ENCODE measurements around the gene HBA1.
"Not testable (repeated sequence)": the region's sequence is repeated elsewhere in the genome, so short reads cannot be mapped to it uniquely, and the experiment has no call there.

Gene HBA1

DNA sequence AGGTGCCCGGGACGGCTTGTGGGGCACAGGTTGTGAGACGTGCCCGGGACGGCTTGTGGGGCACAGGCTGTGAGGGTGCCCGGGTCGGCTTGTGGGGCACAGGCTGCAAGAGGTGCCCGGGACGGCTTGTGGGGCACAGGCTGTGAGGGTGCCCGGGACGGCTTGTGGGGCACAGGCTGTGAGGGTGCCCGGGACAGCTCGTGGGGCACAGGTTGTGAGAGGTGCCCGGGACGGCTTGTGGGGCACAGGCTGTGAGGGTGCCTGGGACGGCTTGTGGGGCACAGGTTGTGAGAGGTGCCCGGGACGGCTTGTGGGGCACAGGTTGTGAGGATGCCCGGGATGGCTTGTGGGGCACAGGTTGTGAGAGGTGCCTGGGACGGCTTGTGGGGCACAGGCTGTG is 16.2 kb upstream of the HBA1 start:
- not testable (repeated sequence) for DNase-seq (ENCODE audit: low read depth)

DNA sequence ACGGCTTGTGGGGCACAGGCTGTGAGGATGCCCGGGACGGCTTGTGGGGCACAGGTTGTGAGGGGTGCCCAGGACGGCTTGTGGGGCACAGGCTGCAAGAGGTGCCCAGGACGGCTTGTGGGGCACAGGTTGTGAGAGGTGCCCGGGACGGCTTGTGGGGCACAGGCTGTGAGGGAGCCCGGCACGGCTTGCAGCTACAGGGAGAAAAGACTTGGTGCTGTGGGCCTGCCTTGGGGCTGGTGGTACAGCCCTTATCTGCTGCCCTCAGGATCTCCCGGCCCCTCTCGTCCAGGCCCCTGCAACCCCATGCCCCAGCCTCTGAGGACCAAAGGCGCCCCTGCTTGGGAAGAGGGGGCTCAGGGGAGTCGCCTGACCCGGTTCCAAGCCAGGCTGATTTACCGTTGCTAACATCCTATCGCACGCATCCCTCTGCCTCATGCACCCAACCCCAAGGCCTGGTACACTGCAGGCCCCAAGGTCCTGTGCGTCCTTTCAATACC is 15.7 kb upstream of the HBA1 start:
- DNase-seq (ENCODE audit: low read depth) = no peak

DNA sequence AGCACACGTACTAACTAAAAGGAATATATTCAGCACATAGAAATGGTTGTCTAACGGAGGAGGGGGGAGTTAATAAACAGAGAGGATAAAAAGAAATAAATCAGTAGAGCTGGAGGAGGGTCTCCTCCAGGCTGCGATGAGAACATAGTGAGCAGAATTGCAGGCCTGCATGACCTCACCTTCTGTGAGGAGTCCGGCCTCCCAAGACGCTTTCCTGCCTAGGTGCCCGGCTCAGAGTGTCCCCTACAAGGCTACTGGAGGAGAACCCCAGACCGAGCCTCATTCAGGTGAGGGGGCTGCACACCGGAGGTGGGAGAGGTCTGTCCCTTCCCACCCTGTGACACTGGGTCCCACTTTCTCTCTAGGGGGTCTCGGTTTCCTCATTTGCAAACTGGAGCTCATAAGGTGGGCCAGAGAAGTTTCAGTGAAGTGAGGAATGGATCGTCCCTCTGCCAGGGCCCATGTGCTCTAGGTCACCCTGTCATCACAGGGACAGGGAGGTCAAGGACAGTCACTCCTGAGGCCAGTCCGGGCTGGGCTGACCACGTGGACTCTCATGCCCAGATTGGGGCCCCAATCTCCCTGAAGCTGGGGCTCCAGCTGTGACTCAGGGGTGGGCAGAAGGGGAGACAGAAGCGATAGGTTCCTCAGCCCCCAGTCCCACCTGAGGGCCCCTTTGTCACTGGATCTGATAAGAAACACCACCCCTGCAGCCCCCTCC is 14.0 kb upstream of the HBA1 start:
- DNase-seq (ENCODE audit: low read depth) = no peak

DNA sequence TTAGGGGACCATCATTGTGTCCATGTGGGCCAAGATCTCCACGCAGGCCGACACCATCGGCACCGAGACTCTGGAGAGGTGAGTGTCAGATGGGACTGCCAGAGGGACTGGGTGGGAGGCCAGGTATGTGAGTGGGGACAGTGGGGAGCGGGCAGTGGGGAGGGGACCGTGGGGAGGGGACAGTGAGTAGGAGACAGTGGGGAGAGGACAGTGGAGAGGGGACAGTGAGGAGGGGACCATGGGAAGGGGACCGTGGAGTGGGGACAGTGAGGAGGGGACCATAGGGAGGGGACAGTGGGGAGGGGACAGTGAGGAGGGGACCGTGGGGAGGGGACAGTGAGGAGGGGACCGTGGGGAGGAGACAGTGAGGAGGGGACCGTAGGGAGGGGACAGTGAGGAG is 13.3 kb upstream of the HBA1 start:
- DNase-seq (ENCODE audit: low read depth) = not testable (repeated sequence)

DNA sequence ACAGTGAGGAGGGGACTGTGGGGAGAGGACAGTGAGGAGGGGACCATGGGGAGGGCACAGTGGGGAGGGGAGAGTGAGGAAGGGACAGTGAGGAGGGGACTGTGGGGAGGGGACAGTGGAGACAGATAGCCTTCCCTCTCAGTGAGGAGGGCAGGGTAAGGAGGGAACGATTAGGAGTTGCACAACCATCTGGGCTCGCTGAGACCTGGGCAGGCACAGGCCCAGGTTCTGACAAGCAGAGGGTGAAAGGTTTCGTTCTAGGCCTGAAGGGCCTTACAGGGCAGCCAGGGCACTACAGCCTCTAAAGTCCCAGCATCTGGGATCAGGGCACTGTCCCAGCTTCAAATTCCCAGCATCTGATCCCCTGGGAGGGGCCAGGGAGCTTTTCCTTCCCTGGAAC is 12.8 kb upstream of the HBA1 start:
- not testable (repeated sequence) for DNase-seq (ENCODE audit: low read depth)

DNA sequence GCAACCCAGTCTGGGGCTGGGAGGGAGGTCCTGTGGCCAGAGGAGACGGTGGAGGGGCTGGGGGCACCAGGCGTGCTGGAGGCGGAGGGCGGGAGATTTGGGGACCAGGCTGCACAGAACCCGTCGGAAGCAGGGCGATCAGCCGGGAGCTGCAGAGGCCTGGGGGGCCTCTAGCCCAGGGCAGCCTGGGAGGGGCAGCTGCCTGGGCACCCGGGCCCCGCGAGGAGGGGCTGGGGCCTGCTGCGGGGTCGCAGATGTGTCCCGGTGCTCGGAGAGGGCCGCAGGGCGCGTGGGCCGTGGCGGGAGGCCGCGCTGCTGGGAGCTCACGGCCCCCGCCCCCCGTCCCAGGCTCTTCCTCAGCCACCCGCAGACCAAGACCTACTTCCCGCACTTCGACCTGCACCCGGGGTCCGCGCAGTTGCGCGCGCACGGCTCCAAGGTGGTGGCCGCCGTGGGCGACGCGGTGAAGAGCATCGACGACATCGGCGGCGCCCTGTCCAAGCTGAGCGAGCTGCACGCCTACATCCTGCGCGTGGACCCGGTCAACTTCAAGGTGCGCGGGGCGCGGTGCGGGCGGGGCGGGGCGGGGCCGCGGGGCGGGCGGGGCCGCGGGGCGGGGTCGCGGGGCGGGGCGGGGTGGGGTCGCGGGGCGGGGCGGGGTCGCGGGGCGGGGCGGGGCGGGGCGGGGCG is 12.2 kb upstream of the HBA1 start:
- not testable (repeated sequence) for DNase-seq (ENCODE audit: low read depth)

DNA sequence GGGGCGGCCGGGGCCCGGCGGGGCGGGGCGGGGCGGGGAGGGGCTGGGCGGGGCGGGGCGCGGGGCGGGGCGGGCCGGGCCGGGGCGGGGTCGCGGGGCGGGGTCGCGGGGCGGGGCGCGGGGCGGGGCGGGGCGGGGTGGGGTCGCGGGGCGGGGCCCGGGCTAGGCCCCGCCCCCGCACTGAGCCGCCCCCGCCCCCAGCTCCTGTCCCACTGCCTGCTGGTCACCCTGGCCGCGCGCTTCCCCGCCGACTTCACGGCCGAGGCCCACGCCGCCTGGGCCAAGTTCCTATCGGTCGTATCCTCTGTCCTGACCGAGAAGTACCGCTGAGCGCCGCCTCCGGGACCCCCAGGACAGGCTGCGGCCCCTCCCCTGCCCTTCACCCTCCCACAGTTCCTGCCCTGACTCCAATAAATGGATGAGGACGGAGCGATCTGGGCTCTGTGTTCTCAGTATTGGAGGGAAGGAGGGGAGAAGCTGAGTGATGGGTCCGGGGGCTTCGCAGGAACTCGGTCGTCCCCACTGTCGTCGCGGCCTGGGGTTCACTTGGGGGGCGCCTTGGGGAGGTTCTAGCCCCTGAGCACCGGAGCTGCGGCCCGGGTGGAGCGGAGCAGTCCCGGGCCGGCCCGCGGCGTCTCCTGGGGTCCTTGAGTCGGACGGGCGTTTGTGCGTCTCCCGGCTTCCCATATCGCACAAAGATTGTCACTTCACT is 11.5 kb upstream of the HBA1 start:
- DNase-seq (ENCODE audit: low read depth) = no peak

DNA sequence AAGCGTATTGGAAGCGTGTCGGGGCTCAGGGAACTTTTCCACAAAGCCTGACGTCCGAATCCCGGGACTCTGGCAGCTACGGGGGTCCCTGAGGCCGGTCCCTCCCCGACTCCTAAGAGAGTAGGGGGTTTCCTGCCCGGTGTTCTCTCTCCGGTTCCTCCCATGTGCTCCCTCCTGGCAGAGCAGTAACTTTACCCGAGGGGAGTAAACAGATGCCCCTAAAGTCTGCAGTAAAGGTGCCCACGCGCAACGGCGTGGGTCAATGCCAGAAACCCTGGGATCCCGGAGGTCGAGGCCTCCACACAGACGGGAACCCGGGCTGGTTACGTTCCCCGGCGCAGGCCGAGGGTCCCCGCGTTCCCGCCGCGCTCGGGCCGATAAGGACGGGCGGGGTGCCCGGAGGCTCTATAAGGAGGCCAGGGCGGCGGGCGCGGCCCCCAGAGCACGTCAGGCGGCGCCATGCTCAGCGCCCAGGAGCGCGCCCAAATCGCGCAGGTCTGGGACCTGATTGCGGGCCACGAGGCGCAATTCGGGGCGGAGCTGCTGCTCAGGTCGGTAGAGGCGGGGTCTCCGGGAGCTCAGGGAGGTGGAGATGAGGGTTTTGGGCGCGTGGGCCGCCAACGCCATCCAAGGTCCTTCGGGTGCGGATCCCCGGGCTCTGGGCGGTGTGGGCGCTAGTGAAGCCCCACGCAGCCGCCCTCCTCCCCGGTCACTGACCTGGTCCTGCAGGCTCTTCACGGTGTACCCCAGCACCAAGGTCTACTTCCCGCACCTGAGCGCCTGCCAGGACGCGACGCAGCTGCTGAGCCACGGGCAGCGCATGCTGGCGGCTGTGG is 10.7 kb upstream of the HBA1 start, which contains the start of gene HBM:
HBM (plus strand) TSS at position 440 of the 836 bp plus-strand sequence; CDS start at position 460, 20 bp downstream.
- no peak for DNase-seq (ENCODE audit: low read depth)

DNA sequence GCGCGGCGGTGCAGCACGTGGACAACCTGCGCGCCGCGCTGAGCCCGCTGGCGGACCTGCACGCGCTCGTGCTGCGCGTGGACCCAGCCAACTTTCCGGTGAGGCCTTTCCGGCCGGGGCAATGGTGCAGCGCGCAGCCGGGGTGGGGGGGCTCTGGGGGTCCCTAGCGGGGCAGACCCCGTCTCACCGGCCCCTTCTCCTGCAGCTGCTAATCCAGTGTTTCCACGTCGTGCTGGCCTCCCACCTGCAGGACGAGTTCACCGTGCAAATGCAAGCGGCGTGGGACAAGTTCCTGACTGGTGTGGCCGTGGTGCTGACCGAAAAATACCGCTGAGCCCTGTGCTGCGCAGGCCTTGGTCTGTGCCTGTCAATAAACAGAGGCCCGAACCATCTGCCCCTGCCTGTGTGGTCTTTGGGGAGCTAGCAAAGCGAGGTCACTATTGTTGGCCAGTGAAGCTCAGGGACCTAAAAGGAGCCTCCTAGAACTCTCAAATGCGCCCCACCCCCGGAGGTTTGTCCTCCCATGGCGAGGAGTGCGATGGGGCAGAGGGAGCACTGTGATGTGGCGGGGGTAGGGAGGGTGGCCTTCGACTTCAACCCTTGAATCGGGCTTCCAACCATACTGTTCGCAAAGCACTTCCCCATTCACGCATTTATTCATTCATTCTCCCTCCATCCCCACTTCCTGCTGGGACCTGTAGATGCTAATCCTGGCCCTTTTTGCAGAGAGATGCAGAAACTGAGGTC is 9.9 kb upstream of the HBA1 start:
- no peak for DNase-seq (ENCODE audit: low read depth)

DNA sequence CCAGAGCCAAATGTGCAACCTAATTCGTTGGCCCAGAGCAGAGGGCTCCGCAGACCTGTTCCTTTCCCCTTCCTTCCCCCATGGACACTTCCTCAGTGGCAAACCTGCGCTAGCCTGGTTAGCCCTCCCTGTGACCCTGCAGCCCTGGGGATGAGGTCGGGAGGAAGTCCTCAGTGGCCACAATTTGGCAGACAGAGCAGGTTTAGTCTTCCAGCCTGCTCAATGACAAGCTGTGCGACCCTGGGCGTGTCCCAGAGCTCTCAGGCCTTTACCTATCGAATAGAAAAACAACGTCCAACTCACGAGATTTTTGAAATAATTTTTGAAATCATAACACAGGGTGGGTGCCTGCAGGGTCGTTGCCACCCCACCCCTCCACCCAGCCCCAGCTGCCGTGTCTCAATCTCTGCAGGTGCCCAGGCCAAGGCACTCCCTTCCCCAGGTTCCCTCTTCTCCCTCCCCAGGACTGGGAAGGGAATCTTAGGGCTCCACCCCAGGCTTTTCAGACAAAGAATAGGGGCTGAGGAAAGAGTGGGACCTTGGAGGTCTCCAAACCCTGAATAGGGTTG is 9.3 kb upstream of the HBA1 start:
- DNase-seq (ENCODE audit: low read depth) = no peak

DNA sequence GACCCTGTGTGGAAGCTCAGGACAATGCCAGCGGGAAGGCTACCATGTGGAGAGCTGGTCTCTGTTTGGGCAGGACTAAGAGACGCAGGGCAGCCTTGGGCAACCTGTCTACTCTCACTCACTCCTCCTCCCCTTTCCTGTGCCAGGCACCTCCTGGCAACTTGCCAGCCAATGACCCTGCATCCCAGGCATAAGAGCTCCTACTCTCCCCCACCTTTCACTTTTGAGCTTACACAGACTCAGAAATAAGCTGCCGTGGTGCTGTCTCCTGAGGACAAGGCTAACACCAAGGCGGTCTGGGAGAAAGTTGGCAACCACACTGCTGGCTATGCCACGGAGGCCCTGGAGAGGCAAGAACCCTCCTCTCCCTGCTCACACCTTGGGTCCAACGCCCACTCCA is 8.1 kb upstream of the HBA1 start:
- no peak for DNase-seq (ENCODE audit: low read depth)

DNA sequence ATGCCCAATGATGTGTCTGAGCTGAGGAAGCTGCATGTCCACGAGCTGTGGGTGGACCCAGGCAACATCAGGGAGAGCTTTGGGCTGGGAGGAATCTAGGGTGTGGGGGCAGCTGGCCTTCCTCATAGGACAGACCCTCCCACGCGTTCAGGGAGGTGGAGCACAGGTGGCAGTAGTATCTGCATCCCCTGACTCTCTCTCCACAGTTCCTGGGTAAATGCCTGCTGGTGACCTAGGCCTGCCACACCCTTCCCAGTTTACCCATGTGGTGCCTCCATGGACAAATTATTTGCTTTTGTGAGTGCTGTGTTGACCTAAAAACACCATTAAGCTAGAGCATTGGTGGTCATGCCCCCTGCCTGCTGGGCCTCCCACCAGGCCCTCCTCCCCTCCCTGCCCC is 7.5 kb upstream of the HBA1 start:
- no peak for DNase-seq (ENCODE audit: low read depth)

DNA sequence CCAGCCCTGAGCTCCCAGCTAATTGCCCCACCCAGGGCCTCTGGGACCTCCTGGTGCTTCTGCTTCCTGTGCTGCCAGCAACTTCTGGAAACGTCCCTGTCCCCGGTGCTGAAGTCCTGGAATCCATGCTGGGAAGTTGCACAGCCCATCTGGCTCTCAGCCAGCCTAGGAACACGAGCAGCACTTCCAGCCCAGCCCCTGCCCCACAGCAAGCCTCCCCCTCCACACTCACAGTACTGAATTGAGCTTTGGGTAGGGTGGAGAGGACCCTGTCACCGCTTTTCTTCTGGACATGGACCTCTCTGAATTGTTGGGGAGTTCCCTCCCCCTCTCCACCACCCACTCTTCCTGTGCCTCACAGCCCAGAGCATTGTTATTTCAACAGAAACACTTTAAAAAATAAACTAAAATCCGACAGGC is 6.4 kb upstream of the HBA1 start:
- not testable (repeated sequence) for DNase-seq (ENCODE audit: low read depth)

DNA sequence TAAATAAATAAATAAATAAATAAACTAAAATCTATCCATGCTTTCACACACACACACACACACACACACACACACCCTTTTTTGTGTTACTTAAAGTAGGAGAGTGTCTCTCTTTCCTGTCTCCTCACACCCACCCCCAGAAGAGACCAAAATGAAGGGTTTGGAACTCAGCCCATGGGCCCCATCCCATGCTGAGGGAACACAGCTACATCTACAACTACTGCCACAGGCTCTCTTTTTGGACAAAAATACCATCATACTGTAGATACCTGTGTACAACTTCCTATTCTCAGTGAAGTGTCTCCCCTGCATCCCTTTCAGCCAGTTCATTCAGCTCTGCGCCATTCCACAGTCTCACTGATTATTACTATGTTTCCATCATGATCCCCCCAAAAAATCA is 5.7 kb upstream of the HBA1 start:
- no peak for DNase-seq (ENCODE audit: low read depth)

DNA sequence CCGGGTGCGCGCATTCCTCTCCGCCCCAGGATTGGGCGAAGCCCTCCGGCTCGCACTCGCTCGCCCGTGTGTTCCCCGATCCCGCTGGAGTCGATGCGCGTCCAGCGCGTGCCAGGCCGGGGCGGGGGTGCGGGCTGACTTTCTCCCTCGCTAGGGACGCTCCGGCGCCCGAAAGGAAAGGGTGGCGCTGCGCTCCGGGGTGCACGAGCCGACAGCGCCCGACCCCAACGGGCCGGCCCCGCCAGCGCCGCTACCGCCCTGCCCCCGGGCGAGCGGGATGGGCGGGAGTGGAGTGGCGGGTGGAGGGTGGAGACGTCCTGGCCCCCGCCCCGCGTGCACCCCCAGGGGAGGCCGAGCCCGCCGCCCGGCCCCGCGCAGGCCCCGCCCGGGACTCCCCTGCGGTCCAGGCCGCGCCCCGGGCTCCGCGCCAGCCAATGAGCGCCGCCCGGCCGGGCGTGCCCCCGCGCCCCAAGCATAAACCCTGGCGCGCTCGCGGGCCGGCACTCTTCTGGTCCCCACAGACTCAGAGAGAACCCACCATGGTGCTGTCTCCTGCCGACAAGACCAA is 4.0 kb upstream of the HBA1 start, which contains the start of gene HBA2:
HBA2 (plus strand) TSS at position 503 of the 568 bp plus-strand sequence; CDS start at position 540, 37 bp downstream.
- not testable (repeated sequence) for DNase-seq (ENCODE audit: low read depth)

DNA sequence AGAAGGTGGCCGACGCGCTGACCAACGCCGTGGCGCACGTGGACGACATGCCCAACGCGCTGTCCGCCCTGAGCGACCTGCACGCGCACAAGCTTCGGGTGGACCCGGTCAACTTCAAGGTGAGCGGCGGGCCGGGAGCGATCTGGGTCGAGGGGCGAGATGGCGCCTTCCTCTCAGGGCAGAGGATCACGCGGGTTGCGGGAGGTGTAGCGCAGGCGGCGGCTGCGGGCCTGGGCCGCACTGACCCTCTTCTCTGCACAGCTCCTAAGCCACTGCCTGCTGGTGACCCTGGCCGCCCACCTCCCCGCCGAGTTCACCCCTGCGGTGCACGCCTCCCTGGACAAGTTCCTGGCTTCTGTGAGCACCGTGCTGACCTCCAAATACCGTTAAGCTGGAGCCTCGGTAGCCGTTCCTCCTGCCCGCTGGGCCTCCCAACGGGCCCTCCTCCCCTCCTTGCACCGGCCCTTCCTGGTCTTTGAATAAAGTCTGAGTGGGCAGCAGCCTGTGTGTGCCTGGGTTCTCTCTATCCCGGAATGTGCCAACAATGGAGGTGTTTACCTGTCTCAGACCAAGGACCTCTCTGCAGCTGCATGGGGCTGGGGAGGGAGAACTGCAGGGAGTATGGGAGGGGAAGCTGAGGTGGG is 3.1 kb upstream of the HBA1 start:
- DNase-seq (ENCODE audit: low read depth) = not testable (repeated sequence)

DNA sequence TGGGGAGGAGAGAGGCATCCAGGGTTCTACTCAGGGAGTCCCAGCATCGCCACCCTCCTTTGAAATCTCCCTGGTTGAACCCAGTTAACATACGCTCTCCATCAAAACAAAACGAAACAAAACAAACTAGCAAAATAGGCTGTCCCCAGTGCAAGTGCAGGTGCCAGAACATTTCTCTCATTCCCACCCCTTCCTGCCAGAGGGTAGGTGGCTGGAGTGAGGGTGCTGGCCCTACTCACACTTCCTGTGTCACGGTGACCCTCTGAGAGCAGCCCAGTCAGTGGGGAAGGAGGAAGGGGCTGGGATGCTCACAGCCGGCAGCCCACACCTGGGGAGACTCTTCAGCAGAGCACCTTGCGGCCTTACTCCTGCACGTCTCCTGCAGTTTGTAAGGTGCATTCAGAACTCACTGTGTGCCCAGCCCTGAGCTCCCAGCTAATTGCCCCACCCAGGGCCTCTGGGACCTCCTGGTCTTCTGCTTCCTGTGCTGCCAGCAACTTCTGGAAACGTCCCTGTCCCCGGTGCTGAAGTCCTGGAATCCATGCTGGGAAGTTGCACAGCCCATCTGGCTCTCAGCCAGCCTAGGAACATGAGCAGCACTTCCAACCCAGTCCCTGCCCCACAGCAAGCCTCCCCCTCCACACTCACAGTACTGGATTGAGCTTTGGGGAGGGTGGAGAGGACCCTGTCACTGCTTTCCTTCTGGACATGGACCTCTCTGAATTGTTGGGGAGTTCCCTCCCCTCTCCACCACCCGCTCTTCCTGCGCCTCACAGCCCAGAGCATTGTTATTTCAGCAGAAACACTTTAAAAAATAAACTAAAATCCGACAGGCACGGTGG is 2.3 kb upstream of the HBA1 start:
- DNase-seq (ENCODE audit: low read depth) = not testable (repeated sequence)

DNA sequence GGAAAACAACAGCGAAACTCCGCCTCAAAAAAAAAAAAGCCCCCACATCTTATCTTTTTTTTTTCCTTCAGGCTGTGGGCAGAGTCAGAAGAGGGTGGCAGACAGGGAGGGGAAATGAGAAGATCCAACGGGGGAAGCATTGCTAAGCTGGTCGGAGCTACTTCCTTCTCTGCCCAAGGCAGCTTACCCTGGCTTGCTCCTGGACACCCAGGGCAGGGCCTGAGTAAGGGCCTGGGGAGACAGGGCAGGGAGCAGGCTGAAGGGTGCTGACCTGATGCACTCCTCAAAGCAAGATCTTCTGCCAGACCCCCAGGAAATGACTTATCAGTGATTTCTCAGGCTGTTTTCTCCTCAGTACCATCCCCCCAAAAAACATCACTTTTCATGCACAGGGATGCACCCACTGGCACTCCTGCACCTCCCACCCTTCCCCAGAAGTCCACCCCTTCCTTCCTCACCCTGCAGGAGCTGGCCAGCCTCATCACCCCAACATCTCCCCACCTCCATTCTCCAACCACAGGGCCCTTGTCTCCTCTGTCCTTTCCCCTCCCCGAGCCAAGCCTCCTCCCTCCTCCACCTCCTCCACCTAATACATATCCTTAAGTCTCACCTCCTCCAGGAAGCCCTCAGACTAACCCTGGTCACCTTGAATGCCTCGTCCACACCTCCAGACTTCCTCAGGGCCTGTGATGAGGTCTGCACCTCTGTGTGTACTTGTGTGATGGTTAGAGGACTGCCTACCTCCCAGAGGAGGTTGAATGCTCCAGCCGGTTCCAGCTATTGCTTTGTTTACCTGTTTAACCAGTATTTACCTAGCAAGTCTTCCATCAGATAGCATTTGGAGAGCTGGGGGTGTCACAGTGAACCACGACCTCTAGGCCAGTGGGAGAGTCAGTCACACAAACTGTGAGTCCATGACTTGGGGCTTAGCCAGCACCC is 1.2 kb upstream of the HBA1 start:
- no peak for DNase-seq (ENCODE audit: low read depth)

Measured in GM04504 (cell line).